Fibroblast of villous mesenchyme (primary cell): ENCODE measurements around the gene PLD6. TPM values are rescaled to one million over a fixed set of nuclear protein-coding genes. Genes with fewer than 3 reads are reported as not detected.

ENCODE experiments used
- DNase-seq: peaks from one replicate; pipeline ENCODE4 v3.0.0-alpha.2; 2010; ENCODE audit warnings: low read depth
- H3K4me3 ChIP-seq: 2 replicates; pipeline ENCODE4 v1.5.1; 2011; ENCODE audit warnings: low read depth, mild to moderate bottlenecking, low read length
- CTCF ChIP-seq: IDR thresholded peaks from 2 replicates; pipeline ENCODE4 v1.5.1; 2012; ENCODE audit warnings: low read depth, mild to moderate bottlenecking, low read length; ENCODE audit not compliant: insufficient read depth
- total RNA-seq: library from RNA; depleted of rRNA; stranded (reverse); fragments of >200 nt; gene quantifications from 2 replicates; pipeline ENCODE4 v1.2.3, GENCODE V29; 2012

PLD6 gene
- total RNA-seq, 1 donor = 5.6 TPM

GRCh38 chr17:17176341-17176740, 29.8 kb downstream of the PLD6 start:
- no peak for DNase-seq
- TF ChIP-seq CTCF = no peak
- no peak overlapping the region for H3K4me3 ChIP-seq

- TF ChIP-seq CTCF = no peak
- no peak for DNase-seq
- H3K4me3 ChIP-seq = no peak overlapping the region
These were observed 30.2 kb downstream of the PLD6 start for GRCh38 chr17:17175917-17176316.

- no peak for TF ChIP-seq CTCF
- H3K4me3 ChIP-seq = no peak overlapping the region
- no peak for DNase-seq
These were observed 30.8 kb downstream of the PLD6 start for GRCh38 chr17:17175340-17175739.

GRCh38 chr17:17173921-17174320, 32.2 kb downstream of the PLD6 start:
- no peak for DNase-seq
- TF ChIP-seq CTCF = no peak
- no peak overlapping the region for H3K4me3 ChIP-seq

- no peak for TF ChIP-seq CTCF
- no peak for DNase-seq
- no peak overlapping the region for H3K4me3 ChIP-seq
These were observed 33.1 kb downstream of the PLD6 start for GRCh38 chr17:17172990-17173389.

GRCh38 chr17:17172001-17172939, 33.9 kb downstream of the PLD6 start:
- H3K4me3 ChIP-seq = no peak overlapping the region
- DNase-seq = no peak
- no peak for TF ChIP-seq CTCF
